Neural cell (in vitro differentiated cells): Measurements from ENCODE around the gene DPH1. TPM values are rescaled to one million over a fixed set of nuclear protein-coding genes. Genes with fewer than 3 reads are reported as not detected.
A peak's percentile ranks its signal among the peaks of the same experiment; 100 is the strongest.

ENCODE experiments used
- H2AFZ ChIP-seq: fragments of 200-600, 300-800 bp; sonication (generic), shearing (Covaris generic); 2 replicates; pipeline ENCODE4 v1.6.0; 2014; ENCODE audit warnings: low read depth, mild to moderate bottlenecking, antibody characterized with exemption, low read length, moderate library complexity
- H3F3A ChIP-seq: fragments of 200-600 bp; shearing (Covaris generic); 2 replicates; pipeline ENCODE4 v1.6.1; 2016; ENCODE audit warnings: mild to moderate bottlenecking, moderate library complexity, mixed read lengths, antibody characterized with exemption, low read length; ENCODE audit not compliant: insufficient read depth, poor library complexity, severe bottlenecking
- H3K27ac ChIP-seq: fragments of 200-600, 300-800 bp; sonication (generic), shearing (Covaris generic); 2 replicates; pipeline ENCODE4 v1.5.1; 2014; ENCODE audit warnings: mild to moderate bottlenecking, low read length, moderate library complexity
- H3K27me3 ChIP-seq: fragments of 300-800, 200-600 bp; sonication (generic), shearing (Covaris generic); 2 replicates; pipeline ENCODE4 v1.6.0; 2014; ENCODE audit warnings: mild to moderate bottlenecking, low read depth, low read length, moderate library complexity; ENCODE audit not compliant: insufficient read depth
- H3K36me3 ChIP-seq: fragments of 300-800, 200-600 bp; sonication (generic), shearing (Covaris generic); 2 replicates; pipeline ENCODE4 v1.5.1; 2014; ENCODE audit warnings: mild to moderate bottlenecking, antibody characterized with exemption, low read length, moderate library complexity; ENCODE audit not compliant: insufficient read depth
- H3K4me2 ChIP-seq: fragments of 300-800, 200-600 bp; sonication (generic), shearing (Covaris generic); 2 replicates; pipeline ENCODE4 v1.6.0; 2014; ENCODE audit warnings: mild to moderate bottlenecking, low read length
- H3K4me3 ChIP-seq: fragments of 300-800, 200-600 bp; sonication (generic), shearing (Covaris generic); 2 replicates; pipeline ENCODE4 v1.5.1; 2014; ENCODE audit warnings: mild to moderate bottlenecking, low read length, moderate library complexity
- H3K79me2 ChIP-seq: fragments of 200-600 bp; shearing (Covaris generic); replicated peaks from 2 replicates; pipeline ENCODE4 v1.6.0; 2014; ENCODE audit warnings: mild to moderate bottlenecking, low read length, moderate library complexity; ENCODE audit not compliant: insufficient read depth
- H3K9ac ChIP-seq: fragments of 300-800, 200-600 bp; sonication (generic), shearing (Covaris generic); 2 replicates; pipeline ENCODE4 v1.6.1; 2016; ENCODE audit warnings: mild to moderate bottlenecking, low read length, mixed read lengths
- H3K9me2 ChIP-seq: fragments of 200-600 bp; shearing (Covaris generic); 2 replicates; pipeline ENCODE4 v1.6.1; 2016; ENCODE audit warnings: mild to moderate bottlenecking, low read length, mixed read lengths; ENCODE audit not compliant: insufficient read depth
- H3K9me3 ChIP-seq: fragments of 200-600, 300-800 bp; sonication (generic), shearing (Covaris generic); 2 replicates; pipeline ENCODE4 v1.6.1; 2016; ENCODE audit warnings: mild to moderate bottlenecking, mixed run types, low read length, moderate library complexity, mixed read lengths
- H4K20me1 ChIP-seq: fragments of 200-600 bp; shearing (Covaris generic); 2 replicates; pipeline ENCODE4 v1.6.1; 2016; ENCODE audit warnings: mild to moderate bottlenecking, mixed run types; ENCODE audit not compliant: insufficient read depth
- EP300 ChIP-seq: fragments of 450-650 bp; conservative IDR thresholded peaks from 2 replicates; pipeline ENCODE4 v1.6.1; 2014; ENCODE audit warnings: antibody characterized with exemption, mild to moderate bottlenecking, moderate library complexity; ENCODE audit not compliant: poor library complexity, severe bottlenecking
- EZH2 ChIP-seq: fragments of 200-600, 300-800 bp; shearing (Covaris generic), sonication (generic); IDR thresholded peaks from 2 replicates; pipeline ENCODE4 v1.6.1; 2014; ENCODE audit warnings: antibody characterized with exemption, low read length, borderline replicate concordance, mild to moderate bottlenecking; ENCODE audit not compliant: insufficient read depth, poor library complexity, severe bottlenecking
- MXI1 ChIP-seq: fragments of 450-650 bp; conservative IDR thresholded peaks from 2 replicates; pipeline ENCODE4 v1.6.1; 2014; ENCODE audit warnings: antibody characterized with exemption, mild to moderate bottlenecking; ENCODE audit not compliant: poor library complexity, severe bottlenecking
- POLR2AphosphoS5 ChIP-seq: IDR thresholded peaks from 2 replicates; pipeline ENCODE4 v1.6.1; 2012
- RAD21 ChIP-seq: fragments of 450-650 bp; conservative IDR thresholded peaks from 2 replicates; pipeline ENCODE4 v1.6.1; 2014; ENCODE audit warnings: antibody characterized with exemption, mild to moderate bottlenecking, moderate library complexity
- REST ChIP-seq: IDR thresholded peaks from 2 replicates; pipeline ENCODE4 v1.6.1; 2012; ENCODE audit warnings: borderline replicate concordance
- SMC3 ChIP-seq: fragments of 450-650 bp; conservative IDR thresholded peaks from 2 replicates; pipeline ENCODE4 v1.6.1; 2014; ENCODE audit warnings: antibody characterized with exemption, mild to moderate bottlenecking, moderate library complexity; ENCODE audit not compliant: poor library complexity
- TAF1 ChIP-seq: IDR thresholded peaks from 2 replicates; pipeline ENCODE4 v1.6.1; 2012; ENCODE audit warnings: low read depth
- polyA plus RNA-seq: library from polyadenylated mRNA; depleted of rRNA; stranded (reverse); fragments of >200 nt; gene quantifications from 2 replicates; pipeline ENCODE4 v1.2.3, GENCODE V29; 2014
- TF ChIP-seq, protein P1 (sequence below): fragments of 450-650 bp; IDR thresholded peaks from 2 replicates; pipeline ENCODE4 v1.5.1; 2014; ENCODE audit warnings: antibody characterized with exemption, mild to moderate bottlenecking, moderate library complexity; ENCODE audit not compliant: poor library complexity, severe bottlenecking

Gene DPH1
- polyA plus RNA-seq, 1 donor from 2014 or later: 44.8 TPM

DNA sequence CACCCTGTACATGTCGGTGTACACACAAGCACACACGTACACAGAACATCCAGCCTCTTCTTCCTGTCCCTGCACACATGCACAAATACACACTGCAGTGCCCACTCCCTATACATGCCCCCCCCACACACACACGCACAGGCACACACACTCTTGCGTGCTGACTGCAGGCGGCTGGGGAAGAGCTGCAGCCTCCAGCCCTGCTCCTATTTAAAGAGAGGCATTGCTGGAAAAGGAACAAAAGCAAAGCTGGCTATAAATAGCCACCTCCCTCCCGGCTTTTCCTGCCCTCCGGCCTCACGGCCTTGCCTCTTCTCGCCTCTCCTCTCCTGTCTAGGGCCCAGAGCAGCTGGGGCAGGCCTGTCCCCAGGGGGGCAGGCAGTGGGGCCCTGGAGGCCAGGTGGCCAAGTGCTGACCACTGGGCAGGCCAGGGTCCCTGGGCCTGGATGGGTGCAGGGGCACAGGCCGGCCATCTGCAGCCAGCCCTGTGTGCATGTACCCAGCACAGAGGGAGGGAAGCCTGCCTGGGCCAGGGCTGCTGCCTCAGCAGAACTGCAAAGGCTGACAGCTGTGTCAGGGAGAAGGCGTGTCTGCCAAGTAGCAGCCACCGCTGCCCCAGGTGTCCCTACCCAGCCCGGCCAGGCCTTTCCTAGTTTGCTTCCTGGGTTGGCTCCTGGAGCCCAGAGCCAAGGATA, 30.2 kb upstream of the DPH1 start:
- H3K9ac ChIP-seq: peak overlapping the region; percentile 67

GRCh38 chr17:2002767-2003329, 27.1 kb upstream of the DPH1 start:
- Histone ChIP-seq H3K9me2 (no peaks in the 10 kb centered on the region), H3K4me3 (no peak overlapping the region), H3K27ac (no peak overlapping the region), H3K36me3 (no peaks in the 10 kb centered on the region), H3K4me2 (no peak overlapping the region), H3K9me3 (no peaks in the 10 kb centered on the region), H3F3A (no peaks in the 10 kb centered on the region), H3K79me2 (no peaks in the 10 kb centered on the region), H2AFZ (no peak overlapping the region), H3K9ac (no peak overlapping the region), H4K20me1 (no peaks in the 10 kb centered on the region), H3K27me3 (no peaks in the 10 kb centered on the region)
- no peak for TF ChIP-seq MXI1
- TF ChIP-seq TAF1: no peak
- TF ChIP-seq, protein P1, sequence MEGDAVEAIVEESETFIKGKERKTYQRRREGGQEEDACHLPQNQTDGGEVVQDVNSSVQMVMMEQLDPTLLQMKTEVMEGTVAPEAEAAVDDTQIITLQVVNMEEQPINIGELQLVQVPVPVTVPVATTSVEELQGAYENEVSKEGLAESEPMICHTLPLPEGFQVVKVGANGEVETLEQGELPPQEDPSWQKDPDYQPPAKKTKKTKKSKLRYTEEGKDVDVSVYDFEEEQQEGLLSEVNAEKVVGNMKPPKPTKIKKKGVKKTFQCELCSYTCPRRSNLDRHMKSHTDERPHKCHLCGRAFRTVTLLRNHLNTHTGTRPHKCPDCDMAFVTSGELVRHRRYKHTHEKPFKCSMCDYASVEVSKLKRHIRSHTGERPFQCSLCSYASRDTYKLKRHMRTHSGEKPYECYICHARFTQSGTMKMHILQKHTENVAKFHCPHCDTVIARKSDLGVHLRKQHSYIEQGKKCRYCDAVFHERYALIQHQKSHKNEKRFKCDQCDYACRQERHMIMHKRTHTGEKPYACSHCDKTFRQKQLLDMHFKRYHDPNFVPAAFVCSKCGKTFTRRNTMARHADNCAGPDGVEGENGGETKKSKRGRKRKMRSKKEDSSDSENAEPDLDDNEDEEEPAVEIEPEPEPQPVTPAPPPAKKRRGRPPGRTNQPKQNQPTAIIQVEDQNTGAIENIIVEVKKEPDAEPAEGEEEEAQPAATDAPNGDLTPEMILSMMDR: no peak
- no peak for TF ChIP-seq EP300
- TF ChIP-seq POLR2AphosphoS5: no peak
- no peak for TF ChIP-seq EZH2
- TF ChIP-seq REST: no peak
- TF ChIP-seq SMC3: no peak
- TF ChIP-seq RAD21: no peak

More for the DNA sequence above, 30.2 kb upstream of the DPH1 start:
- H3K9me2 ChIP-seq: no peaks in the 10 kb centered on the region
- no peaks in the 10 kb centered on the region for H4K20me1 ChIP-seq
- peak overlapping the region; percentile 59 for H3K4me2 ChIP-seq
- H3K27me3 ChIP-seq: no peaks in the 10 kb centered on the region
- peak overlapping the region; percentile 38 for H2AFZ ChIP-seq
- H3K9me3 ChIP-seq: no peaks in the 10 kb centered on the region
- H3K27ac ChIP-seq: peak overlapping the region; percentile 65
- no peaks in the 10 kb centered on the region for H3K36me3 ChIP-seq
- H3K79me2 ChIP-seq: no peaks in the 10 kb centered on the region
- TF ChIP-seq EP300: peak; percentile 8
- TF ChIP-seq SMC3: no peak
- peak; percentile 37 for TF ChIP-seq REST
- H3F3A ChIP-seq: no peaks in the 10 kb centered on the region
- H3K4me3 ChIP-seq: peak overlapping the region; percentile 43
